T-helper 9 cell (primary cell): ENCODE measurements around the gene SETD7.

Experiments
- DNase-seq: peaks from one replicate; pipeline ENCODE4 v3.0.0-alpha.2; 2020
- total RNA-seq, 2 donors: gene quantifications; one replicate each; lab custom pipeline; 2026; lab: John Stamatoyannopoulos, UW

SETD7 gene
- 75.6 to 93.9 reads per million in 2 donors for total RNA-seq

GRCh38 chr4:139556071-139556723, at the start of gene SETD7:
Gene SETD7 (minus strand): TSS chr4:139556219. CDS start chr4:139556137, 82 bp downstream.
- DNase-seq: peak; percentile 53

- DNase-seq: no peak
Observed at GRCh38 chr4:139605516-139605915, 49.5 kb upstream of the SETD7 start.

GRCh38 chr4:139603576-139604410, 47.8 kb upstream of the SETD7 start:
- DNase-seq: no peak

GRCh38 chr4:139602776-139603360, 46.8 kb upstream of the SETD7 start:
- no peak for DNase-seq

GRCh38 chr4:139600662-139601061, 44.6 kb upstream of the SETD7 start:
- no peak for DNase-seq

- DNase-seq: no peak
Observed at GRCh38 chr4:139599594-139600374, 43.8 kb upstream of the SETD7 start.

GRCh38 chr4:139599076-139599475, 43.1 kb upstream of the SETD7 start:
- DNase-seq: no peak

- no peak for DNase-seq
Observed at GRCh38 chr4:139596684-139597279, 40.8 kb upstream of the SETD7 start.

- no peak for DNase-seq
Observed at GRCh38 chr4:139596034-139596683, 40.1 kb upstream of the SETD7 start.

GRCh38 chr4:139594591-139595185, 38.7 kb upstream of the SETD7 start:
- no peak for DNase-seq

GRCh38 chr4:139593091-139593564, 37.1 kb upstream of the SETD7 start:
- no peak for DNase-seq

- DNase-seq: no peak
Observed at GRCh38 chr4:139589336-139590018, 33.5 kb upstream of the SETD7 start.

- DNase-seq: no peak
Observed at GRCh38 chr4:139587446-139587845, 31.4 kb upstream of the SETD7 start.

- DNase-seq: no peak
Observed at GRCh38 chr4:139585473-139585872, 29.5 kb upstream of the SETD7 start.

GRCh38 chr4:139584784-139585183, 28.8 kb upstream of the SETD7 start:
- no peak for DNase-seq

GRCh38 chr4:139584013-139584412, 28.0 kb upstream of the SETD7 start:
- DNase-seq: no peak

- no peak for DNase-seq
Observed at GRCh38 chr4:139582044-139582443, 26.0 kb upstream of the SETD7 start.

- no peak for DNase-seq
Observed at GRCh38 chr4:139581096-139581495, 25.1 kb upstream of the SETD7 start.

GRCh38 chr4:139576219-139576618, 20.2 kb upstream of the SETD7 start:
- DNase-seq: no peak

- no peak for DNase-seq
Observed at GRCh38 chr4:139575072-139575471, 19.1 kb upstream of the SETD7 start.

GRCh38 chr4:139574641-139575040, 18.6 kb upstream of the SETD7 start:
- no peak for DNase-seq
